MM.1S (cell line): ENCODE results near the gene SCAPER.

Experiments
- DNase-seq: peaks from one replicate; pipeline ENCODE4 v3.0.0-alpha.2; 2015
- H2AFZ ChIP-seq: fragments of 300-600 bp; sonication (generic); 2 replicates; pipeline ENCODE4 v1.6.0; 2016; ENCODE audit warnings: antibody characterized with exemption, low read length
- H3F3A ChIP-seq: fragments of 300-600 bp; sonication (generic); 2 replicates; pipeline ENCODE4 v1.6.1; 2016; ENCODE audit warnings: mild to moderate bottlenecking, antibody characterized with exemption, low read length, moderate library complexity, mixed read lengths; ENCODE audit not compliant: insufficient read depth
- H3K27ac ChIP-seq: fragments of 300-600 bp; sonication (generic); 2 replicates; pipeline ENCODE4 v1.5.1; 2016; ENCODE audit warnings: mild to moderate bottlenecking, low read length
- H3K27me3 ChIP-seq: fragments of 300-600 bp; sonication (generic); replicated peaks from 2 replicates; pipeline ENCODE4 v1.6.0; 2016; ENCODE audit warnings: low read length; ENCODE audit not compliant: insufficient read depth
- H3K36me3 ChIP-seq: fragments of 300-600 bp; sonication (generic); replicated peaks from 2 replicates; pipeline ENCODE4 v1.6.1; 2016; ENCODE audit warnings: mild to moderate bottlenecking, low read length, mixed read lengths; ENCODE audit not compliant: insufficient read depth
- H3K4me1 ChIP-seq: fragments of 300-600 bp; sonication (generic); 2 replicates; pipeline ENCODE4 v1.6.1; 2016; ENCODE audit warnings: low read length, mixed read lengths
- H3K4me2 ChIP-seq: fragments of 300-600 bp; sonication (generic); 2 replicates; pipeline ENCODE4 v1.6.0; 2016; ENCODE audit warnings: low read depth, low read length
- H3K4me3 ChIP-seq: fragments of 300-600 bp; sonication (generic); 2 replicates; pipeline ENCODE4 v1.5.1; 2016; ENCODE audit warnings: low read length, mixed read lengths
- H3K79me2 ChIP-seq: fragments of 300-600 bp; sonication (generic); 2 replicates; pipeline ENCODE4 v1.6.1; 2016; ENCODE audit warnings: mixed run types, low read length, mixed read lengths
- H3K9ac ChIP-seq: fragments of 300-600 bp; sonication (generic); 2 replicates; pipeline ENCODE4 v1.6.1; 2016; ENCODE audit warnings: low read length, mixed read lengths
- H3K9me2 ChIP-seq: fragments of 300-600 bp; sonication (generic); replicated peaks from 2 replicates; pipeline ENCODE4 v1.6.1; 2016; ENCODE audit warnings: mild to moderate bottlenecking, low read length, mixed read lengths; ENCODE audit not compliant: insufficient read depth
- H3K9me3 ChIP-seq: fragments of 300-600 bp; sonication (generic); replicated peaks from 2 replicates; pipeline ENCODE4 v1.6.1; 2016; ENCODE audit warnings: mild to moderate bottlenecking, low read length, mixed read lengths; ENCODE audit not compliant: insufficient read depth
- H4K20me1 ChIP-seq: fragments of 300-600 bp; sonication (generic); 2 replicates; pipeline ENCODE4 v1.6.1; 2016; ENCODE audit warnings: mild to moderate bottlenecking, low read length, moderate library complexity, mixed read lengths; ENCODE audit not compliant: insufficient read depth
- CTCF ChIP-seq: fragments of 300-600 bp; sonication (generic); IDR thresholded peaks from 2 replicates; pipeline ENCODE4 v1.5.1; 2016; ENCODE audit warnings: antibody characterized with exemption, low read length, mixed read lengths
- EZH2 ChIP-seq: fragments of 300-600 bp; sonication (generic); optimal IDR thresholded peaks from 2 replicates; pipeline ENCODE3; 2017; ENCODE audit warnings: low read depth, mild to moderate bottlenecking, antibody characterized with exemption, low read length, mixed read lengths
- EZH2phosphoT487 ChIP-seq: fragments of 300-600 bp; sonication (generic); IDR thresholded peaks from 2 replicates; pipeline ENCODE4 v1.6.1; 2018; ENCODE audit warnings: antibody characterized with exemption, low read length

The SCAPER gene

GRCh38 chr15:76787273-76787672, 117.9 kb downstream of the SCAPER start:
- H3K4me3 ChIP-seq = no peak overlapping the region
- H3K4me1 ChIP-seq = no peaks in the 10 kb centered on the region
- H3K9me3 ChIP-seq = no peaks in the 10 kb centered on the region
- no peaks in the 10 kb centered on the region for H3F3A ChIP-seq
- no peaks in the 10 kb centered on the region for H3K27me3 ChIP-seq
- no peak overlapping the region for H3K9ac ChIP-seq
- H3K36me3 ChIP-seq = no peaks in the 10 kb centered on the region
- no peak overlapping the region for H2AFZ ChIP-seq
- H4K20me1 ChIP-seq = no peaks in the 10 kb centered on the region
- no peak for TF ChIP-seq EZH2
- no peak for TF ChIP-seq CTCF
- TF ChIP-seq EZH2phosphoT487 = no peak
- H3K79me2 ChIP-seq = no peaks in the 10 kb centered on the region
- H3K9me2 ChIP-seq = no peaks in the 10 kb centered on the region
- no peak overlapping the region for H3K4me2 ChIP-seq
- DNase-seq = no peak
- H3K27ac ChIP-seq = no peak overlapping the region

GRCh38 chr15:76776969-76777368, 128.2 kb downstream of the SCAPER start:
- no peak for DNase-seq
- Histone ChIP-seq H3K36me3 (no peaks in the 10 kb centered on the region), H3K79me2 (no peaks in the 10 kb centered on the region), H3K9me3 (no peaks in the 10 kb centered on the region; the same call in 1 of the 2 replicates), H3K27ac (no peak overlapping the region), H3K4me2 (no peak overlapping the region), H3F3A (no peaks in the 10 kb centered on the region), H3K9me2 (no peaks in the 10 kb centered on the region), H3K27me3 (no peaks in the 10 kb centered on the region), H3K4me3 (no peak overlapping the region), H3K9ac (no peak overlapping the region), H4K20me1 (no peaks in the 10 kb centered on the region), H2AFZ (no peak overlapping the region), H3K4me1 (no peaks in the 10 kb centered on the region)
- TF ChIP-seq EZH2 = no peak

GRCh38 chr15:76776480-76776879, 128.7 kb downstream of the SCAPER start:
- H3K9me3 ChIP-seq = no peaks in the 10 kb centered on the region; the same call in 1 of the 2 replicates
- no peaks in the 10 kb centered on the region for H3K27me3 ChIP-seq
- H3K4me2 ChIP-seq = no peak overlapping the region
- no peak for DNase-seq
- H3K27ac ChIP-seq = no peak overlapping the region
- no peak overlapping the region for H3K4me3 ChIP-seq
- H3K9me2 ChIP-seq = no peaks in the 10 kb centered on the region
- H3K9ac ChIP-seq = no peak overlapping the region
- no peak overlapping the region for H2AFZ ChIP-seq
- no peaks in the 10 kb centered on the region for H4K20me1 ChIP-seq
- H3K36me3 ChIP-seq = no peaks in the 10 kb centered on the region
- H3K79me2 ChIP-seq = no peaks in the 10 kb centered on the region
- no peaks in the 10 kb centered on the region for H3K4me1 ChIP-seq
- H3F3A ChIP-seq = no peaks in the 10 kb centered on the region
- TF ChIP-seq EZH2 (no peak), EZH2phosphoT487 (no peak), CTCF (no peak)

- Histone ChIP-seq H3K27me3 (no peaks in the 10 kb centered on the region), H3K4me3 (no peak overlapping the region), H3K27ac (no peak overlapping the region), H2AFZ (no peak overlapping the region), H3K9me3 (no peaks in the 10 kb centered on the region; the same call in 1 of the 2 replicates), H3K9me2 (no peaks in the 10 kb centered on the region), H4K20me1 (no peaks in the 10 kb centered on the region), H3K36me3 (no peaks in the 10 kb centered on the region), H3K9ac (no peak overlapping the region), H3K4me2 (no peak overlapping the region), H3F3A (no peaks in the 10 kb centered on the region), H3K79me2 (no peaks in the 10 kb centered on the region), H3K4me1 (no peaks in the 10 kb centered on the region)
- no peak for TF ChIP-seq EZH2
- no peak for DNase-seq
Observed at GRCh38 chr15:76773234-76773633, 131.9 kb downstream of the SCAPER start.
